ENCODE results near the gene FAM98C.

- no peak for TF ChIP-seq CTCF (IDR thresholded peaks at IDR 0.05; ENCODE audit: low read length)
- TF ChIP-seq EZH2 (optimal IDR thresholded peaks at IDR 0.05; ENCODE audit: low read depth, low read length), result no peak
These were observed 46.6 kb downstream of the FAM98C start for GRCh38 chr19:38449518-38449917.

Data from MM.1S (cell line).